SIG-M5 treated with dmso at 0.1 percent for 504 hours (cell line): ENCODE measurements around the gene PKIG.
"Not testable (repeated sequence)": the region's sequence is repeated elsewhere in the genome, so short reads cannot be mapped to it uniquely, and the experiment has no call there.

Source experiments
- DNase-seq: peaks from one replicate; lab custom pipeline; 2025; ENCODE audit not compliant: unreplicated experiment; lab: John Stamatoyannopoulos, UW

Gene PKIG

DNA sequence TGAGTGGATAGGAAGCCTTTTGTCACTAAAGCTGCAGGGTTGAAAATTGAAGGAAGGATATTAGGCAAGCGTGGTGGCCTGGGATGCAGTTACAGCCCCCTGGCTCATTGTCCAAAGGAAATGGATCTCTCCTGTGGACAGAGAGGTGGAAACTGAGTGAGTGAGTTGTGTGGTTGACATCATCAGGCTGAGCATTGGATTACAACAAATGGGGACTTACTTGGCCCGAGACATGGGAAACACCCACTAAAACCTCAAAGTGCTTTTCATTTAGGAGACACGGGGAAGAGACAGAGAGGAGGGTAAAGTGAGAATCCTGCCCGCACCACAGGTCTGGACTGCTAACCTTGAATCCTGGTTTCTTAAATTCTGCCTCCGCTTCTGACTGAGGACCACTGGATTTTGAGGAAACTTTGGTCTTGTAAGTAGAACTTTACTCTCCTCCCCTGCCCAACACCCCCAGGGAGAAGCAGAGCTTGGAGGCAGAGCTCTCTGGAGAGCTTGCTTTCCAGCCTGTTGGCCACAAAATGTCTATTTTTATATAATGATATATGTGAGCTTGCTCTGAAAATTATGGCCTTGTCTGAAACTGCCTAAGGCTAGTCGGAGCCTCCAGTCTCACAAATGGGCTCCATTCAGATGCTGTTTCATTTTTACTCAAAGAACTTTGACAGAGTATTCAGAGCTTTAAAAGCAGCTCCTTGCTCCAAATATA lies at the start of gene PKIG:
Gene PKIG, plus strand, starts transcription at position 269 of the 715 bp plus-strand sequence. CDS start 31,978 bp downstream, outside the sequence.
- no peak for DNase-seq

DNA sequence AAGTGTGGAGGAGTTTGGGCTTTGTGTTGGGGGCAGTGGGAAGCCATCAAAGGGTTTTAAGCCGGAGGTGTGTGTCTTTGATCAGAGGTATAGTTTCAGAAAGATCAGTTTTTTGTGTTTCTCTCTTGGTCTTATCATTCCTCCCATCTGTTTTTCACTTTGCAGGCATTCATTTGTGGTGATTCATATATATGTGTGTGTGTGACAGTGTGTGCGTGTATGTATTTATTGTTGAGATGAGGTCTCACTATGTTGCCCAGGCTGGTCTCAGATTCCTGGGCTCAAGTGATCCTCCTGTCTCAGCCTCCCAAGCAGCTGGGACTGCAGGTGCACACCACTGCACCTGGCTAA lies 49.4 kb upstream of the PKIG start:
- DNase-seq = no peak

DNA sequence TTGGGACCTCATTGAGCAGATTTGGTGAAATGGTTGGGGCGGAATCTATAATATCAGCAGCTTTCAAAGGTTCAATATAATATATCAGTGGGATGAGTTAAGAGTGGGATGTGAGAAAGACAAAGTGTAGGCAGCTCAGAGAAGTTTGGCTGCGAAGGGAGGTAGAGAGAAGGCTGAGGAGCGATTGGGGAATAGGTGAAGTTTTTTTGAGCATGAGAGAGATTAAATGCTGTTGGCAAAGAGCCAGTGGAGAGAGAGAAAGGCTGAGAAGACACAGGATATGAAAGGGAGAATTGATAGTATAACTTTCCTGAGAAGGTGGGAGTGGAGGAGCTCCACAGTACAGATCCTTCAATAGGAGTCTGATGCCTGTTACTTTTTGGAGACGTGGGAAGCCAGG lies 48.5 kb upstream of the PKIG start:
- no peak for DNase-seq

DNA sequence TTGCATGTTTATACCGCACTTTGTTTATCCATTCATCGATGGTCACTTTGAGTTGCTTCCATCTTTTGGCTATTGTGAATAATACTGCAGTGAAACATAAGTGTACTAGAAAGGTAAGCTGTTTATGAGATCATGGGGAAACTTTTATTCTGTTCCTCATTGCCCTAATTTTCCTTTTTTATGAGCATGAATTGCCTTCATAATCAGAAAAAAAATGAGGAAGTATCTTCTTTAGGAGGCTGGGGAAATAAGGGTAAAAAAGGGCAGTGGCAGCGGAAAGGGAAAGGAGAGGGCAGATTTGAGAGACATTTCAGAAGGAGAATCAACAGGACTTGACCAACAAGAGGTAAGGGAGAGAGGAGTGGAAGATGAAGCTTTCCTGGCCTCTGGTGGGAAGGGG lies 46.2 kb upstream of the PKIG start:
- peak; percentile 14 for DNase-seq

DNA sequence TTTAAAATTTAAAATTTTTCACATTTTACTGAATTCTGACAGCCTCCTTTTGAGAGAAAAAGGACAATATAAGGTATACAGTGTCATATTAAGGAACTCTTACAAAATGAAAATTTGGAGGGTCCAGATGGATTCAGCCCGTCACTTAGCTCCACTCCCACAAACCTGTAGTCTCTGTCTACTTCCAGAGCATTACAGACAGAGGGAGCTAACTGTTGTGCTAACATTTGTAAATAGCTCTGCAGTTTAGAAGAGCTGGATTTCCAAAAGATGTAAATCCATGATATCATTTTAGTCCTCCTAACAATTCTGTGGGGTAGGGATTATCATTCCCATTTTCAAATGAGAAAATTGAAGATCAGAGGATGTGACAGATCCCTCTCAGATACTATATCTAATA lies 44.4 kb upstream of the PKIG start:
- DNase-seq = no peak

DNA sequence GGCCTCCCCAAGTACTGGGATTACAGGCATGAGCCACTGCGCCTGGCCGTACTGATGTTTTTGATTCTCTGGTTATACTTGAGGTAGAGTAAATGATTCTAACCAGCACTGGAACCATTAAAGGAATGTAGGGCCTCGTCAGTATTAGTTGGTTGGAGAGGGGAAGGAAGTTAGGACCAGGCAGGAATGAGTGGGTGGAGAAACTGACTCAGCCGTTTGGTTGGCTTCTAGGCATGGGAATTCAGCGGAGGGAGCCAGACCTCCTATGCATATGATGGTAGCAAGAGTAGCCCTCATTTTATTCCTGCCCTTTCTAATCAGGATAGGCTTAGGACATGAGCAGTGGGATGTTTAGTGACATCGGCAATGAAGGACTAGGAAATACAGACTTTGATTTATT lies 41.5 kb upstream of the PKIG start:
- no peak for DNase-seq

DNA sequence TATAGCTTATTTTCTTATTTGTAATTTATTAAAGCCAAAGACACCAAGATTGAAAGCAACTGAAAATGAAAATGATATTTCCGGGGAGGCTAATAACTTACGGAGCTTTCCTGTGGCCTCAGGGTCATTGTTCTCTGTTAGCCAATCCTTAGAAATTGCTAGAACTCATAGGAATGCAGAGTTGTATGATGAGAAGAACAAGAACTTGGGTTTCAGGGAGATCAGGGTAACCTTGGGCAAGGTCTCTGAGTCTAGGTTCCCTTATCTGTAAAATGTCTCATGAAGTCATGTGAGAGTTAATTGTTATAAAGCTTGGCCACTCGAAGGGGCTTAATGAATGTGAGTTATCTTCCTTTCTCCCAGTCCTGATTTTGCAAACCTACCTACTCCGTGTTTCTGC lies 40.4 kb upstream of the PKIG start:
- DNase-seq = no peak

DNA sequence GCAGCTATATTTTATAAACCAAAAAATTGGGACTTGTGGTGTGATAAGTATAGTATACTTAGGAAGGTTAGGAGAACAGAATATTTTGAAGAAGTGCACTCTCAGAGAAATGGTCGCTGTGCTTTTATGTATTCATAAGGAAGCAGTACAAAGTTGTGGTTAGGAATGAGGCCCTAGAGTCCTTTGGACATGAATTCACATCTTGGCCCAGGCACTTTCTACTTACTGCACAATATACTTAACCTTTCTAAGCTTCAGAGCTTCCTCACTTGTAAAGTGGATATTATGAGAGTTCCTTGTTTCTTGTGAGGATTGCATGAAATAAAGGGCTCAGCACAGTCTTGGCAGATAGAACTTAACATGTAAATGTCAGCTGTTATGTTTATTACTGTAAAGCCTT lies 39.5 kb upstream of the PKIG start:
- peak; percentile 30 for DNase-seq

DNA sequence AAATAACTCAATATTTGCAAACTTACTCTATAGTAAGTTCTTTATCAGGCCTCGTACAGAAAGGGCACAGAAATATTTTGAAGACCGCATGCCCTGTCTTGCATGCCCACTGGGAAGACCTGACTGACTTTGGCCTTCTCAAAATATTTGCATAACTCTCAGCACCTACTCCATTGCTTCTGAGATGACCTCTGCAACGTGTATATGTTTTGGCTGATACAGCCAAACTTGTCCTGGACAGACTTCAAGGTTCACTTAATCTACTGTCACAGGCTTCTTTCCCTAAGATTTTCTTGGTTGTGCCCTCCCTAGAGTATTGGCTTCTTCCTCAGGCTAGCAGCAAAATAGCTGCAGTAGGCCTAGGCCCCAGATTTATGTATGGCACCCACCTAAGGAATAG lies 39.0 kb upstream of the PKIG start:
- DNase-seq = no peak

DNA sequence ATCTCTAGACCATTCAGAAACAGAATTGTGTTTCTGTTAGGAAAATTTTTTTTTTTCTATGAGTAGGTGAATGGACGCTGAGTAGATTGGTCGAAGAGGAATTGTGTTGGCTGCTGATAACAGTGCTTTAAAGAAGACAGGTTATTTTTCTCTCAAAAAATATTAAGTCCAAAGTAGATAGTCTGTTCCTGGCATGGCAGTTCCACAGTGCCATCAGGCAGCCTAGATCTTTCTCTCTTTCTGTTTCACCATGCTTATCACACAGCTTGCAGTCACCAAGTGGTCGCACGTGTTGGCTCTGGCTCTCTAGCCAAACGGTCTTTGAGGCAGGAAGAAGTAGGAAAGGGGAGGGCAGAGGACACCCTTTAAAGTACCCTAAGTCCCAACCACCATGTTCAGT lies 38.1 kb upstream of the PKIG start:
- no peak for DNase-seq

DNA sequence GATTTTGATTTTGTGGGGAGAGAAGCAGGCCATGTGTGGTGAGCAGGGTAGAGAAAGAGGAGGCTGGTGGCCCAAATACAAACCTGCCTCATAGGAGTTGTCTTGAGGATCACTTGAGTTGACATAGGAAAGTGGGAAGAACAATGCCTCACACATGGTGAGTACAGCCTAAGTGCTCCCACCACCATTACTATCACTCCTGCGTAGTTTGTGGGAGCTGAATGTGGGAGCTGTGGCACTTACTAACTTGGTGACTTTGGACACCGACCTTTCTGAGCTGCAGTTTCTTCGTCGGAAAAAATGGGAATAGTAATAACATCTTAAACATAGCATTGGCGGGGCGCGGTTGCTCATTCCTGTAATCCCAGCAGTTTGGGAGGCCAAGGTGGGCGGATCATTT lies 35.0 kb upstream of the PKIG start:
- DNase-seq = no peak

DNA sequence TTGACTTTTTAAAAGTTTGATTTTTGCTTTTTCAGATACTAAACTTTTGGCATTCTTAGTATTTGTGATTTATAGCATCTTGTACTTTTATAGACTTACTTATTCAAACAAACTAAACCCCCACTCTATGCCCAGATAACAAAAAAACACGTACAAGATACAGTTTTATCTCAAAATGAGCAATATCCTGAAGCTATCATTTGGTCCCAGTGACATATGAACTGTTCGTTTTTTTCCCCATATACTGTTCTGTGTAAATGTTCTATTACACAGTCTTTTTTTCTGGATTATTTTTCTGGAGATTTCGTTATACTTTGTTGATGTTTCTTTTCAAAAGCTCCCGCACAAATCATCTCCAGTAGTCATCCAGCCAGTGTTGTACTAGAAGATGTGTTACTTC lies 33.3 kb upstream of the PKIG start:
- DNase-seq = no peak

DNA sequence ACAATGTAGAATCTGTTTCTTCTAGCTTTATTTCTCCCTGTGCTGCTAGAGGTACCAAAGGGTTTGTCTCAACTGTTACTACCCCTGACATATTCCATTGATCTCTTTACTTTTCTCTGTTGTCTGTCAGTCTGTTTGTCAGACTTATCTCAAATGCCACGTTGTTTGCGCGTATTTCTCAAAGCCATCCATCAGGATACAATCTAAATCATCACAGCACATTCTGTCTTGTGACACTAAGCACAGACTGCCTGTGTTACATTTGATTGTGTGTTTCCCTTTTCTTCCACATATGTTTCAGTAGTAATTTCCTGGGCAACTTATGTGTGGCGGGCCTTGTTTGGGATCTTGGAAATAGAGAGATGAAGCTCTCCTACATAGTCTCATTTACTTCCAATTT lies 30.3 kb upstream of the PKIG start:
- no peak for DNase-seq

DNA sequence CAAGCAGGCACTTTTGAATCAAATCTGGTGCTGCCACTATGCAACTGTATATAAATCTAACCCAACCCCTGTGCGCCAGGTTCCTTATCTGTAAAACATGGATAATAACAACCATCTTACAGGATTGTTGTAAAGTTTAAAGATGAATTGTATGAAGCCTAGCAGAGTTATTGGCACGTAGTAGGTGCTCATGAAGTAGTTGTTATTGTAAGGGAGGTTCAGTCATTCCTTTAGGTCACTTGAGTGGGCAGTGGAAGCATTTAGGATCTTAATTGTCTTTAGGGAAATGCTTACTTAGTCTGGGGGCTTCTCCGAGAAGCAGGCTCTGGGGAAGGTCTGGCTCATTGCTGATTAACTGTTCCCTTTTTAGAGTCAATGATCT lies 29.8 kb upstream of the PKIG start:
- DNase-seq = no peak

DNA sequence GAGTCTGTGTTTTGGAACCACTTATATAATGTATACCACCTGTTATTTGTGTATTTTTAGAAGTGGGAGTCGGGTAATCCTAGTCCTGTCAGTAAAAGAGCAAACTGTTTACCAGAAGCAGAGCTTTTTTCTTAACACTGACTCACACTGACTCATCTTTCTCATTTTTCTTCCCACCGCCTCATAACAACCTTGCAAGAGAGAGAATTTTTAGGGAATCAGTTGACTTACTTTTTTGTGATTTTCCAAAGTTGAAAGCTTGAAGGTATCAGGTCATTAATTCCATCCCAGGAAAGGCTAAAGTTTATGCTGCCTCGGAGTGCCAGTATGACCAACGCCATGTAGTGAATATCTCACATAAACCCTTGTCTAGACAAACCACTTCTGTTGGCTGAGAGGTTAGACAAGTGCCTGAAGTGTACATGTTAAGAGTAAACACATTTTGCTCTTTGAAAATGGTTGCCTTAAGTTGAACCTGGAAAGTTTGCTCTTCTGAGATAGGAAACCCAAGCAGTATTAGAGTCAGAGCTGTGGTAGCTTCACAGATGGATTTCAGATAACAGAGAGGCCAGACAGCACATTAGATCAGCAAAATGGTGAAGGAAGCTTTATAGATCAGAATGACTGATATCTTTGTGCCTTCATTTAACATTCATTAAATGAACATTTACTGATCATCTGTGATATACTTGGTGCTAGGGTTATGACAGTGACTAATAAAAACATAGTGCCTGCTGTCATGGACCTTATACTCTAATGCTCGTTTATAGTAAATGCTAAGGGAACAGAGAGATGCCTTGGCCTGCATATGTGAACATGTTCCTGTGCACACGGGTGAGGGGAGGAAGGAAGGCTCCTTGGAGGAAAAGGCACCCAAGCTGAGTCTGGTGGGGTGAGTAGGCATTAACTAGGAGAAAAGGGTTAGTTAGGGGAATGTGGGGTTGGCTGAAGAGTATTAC lies 29.1 kb upstream of the PKIG start:
- DNase-seq = peak; percentile 30

DNA sequence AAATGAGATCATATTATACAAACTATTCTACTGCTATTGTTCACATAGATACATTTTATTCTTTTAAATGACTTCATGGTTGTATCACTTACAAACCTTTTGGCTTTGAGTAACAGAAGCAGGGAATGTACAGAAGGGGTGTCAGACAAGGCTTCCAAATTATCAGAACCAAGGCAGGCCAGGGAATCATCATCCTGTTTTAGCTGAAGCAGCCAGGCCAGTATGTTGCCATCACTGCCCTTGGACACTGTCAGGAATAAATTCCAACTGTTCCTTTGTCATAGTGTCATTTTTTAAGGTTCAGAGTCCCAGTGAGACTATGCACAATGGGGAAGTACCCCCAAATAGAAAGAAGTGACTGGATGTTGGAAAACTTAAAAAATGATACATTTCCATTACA lies 23.1 kb upstream of the PKIG start:
- no peak for DNase-seq

DNA sequence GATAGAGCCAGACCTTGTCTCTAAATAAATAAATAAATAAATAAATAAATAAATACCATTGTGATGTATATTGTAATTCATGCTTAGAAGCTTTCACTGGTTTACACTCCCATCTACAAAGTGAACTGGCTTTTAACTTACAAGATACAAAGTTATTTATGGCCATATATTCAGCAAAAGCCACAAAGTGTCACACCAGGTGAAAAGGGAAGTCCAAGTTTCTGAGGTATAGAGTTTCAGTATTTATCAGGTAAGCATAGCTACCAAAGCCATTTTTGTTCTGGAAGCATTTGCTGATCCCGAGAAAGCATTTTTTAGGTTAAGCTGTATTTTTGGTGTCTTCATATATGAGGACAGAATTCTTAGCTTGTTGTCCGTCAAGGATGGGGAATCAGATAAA lies 22.1 kb upstream of the PKIG start:
- no peak for DNase-seq

DNA sequence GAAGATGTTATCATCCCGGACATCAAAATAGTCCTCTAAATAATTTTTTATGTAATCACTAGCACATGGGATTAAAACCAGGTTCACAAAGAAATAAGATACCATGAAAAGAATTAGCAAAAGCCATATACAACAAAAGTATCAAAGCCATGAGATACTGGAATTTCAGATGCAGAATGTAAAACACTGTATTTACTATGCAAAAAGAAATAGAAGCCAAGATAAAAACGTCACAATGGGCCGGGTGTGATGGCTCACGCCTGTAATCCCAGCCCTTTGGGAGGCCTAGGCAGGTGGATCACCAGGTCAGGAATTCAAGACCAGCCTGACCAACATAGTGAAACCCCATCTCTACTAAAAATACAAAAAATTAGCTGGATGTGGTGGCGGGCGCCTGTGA lies 21.6 kb upstream of the PKIG start:
- DNase-seq = not testable (repeated sequence)

DNA sequence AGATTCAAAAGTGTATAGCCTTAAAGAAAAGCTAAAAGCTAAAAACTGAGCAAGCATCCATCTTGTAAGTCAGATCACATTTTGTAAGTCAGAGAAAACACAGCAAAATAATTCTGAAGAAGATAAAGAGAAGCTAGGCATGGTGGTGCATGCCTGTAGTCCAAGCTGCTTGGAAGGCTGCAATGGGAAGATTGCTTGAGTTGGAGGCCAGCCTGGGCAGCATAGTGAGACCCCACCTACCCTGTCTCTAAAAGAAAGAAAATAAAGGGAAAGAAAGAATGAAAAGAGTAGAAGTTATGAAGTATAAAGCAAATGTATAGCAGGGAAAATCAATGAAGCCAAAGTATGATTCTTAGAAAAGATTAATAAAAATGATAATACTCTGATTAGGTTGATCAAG lies 20.5 kb upstream of the PKIG start:
- no peak for DNase-seq

DNA sequence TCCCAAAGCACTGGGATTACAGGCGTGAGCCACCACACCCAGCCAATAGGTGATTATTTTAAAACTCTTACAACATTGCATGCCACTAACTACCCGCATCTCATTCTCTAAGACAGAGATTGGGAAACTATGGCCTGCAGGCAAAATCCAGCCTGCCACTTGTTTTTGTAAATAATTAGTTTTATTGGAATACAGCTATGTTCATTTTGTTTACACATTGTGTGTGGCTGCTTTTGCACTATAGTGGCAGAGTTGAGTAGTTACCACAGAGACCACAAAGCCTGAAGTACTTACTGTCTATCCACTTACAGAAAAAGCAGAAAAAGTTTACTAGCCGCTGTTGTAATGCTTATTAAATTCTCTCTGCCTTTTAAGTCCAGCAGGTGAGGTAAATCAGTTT lies 16.4 kb upstream of the PKIG start:
- DNase-seq = no peak

DNA sequence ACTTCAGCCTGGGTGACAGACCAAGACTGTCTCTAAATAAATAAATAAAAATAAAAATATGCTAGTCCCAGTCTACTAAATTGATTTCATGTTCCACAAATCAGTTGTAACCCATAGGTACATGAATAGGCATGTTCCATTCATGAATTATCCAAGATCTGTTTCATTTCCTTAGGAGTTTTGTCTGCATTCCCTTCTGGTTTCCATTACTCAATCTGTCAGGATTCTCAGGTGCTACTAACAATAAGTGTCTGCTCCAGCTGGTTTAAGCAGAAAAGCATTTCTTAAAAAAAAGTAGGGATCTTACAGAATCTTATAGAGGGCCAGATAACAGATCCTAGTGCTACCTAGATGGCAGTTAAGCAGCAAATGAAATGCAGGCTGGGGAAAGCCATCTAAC lies 15.6 kb upstream of the PKIG start:
- no peak for DNase-seq

DNA sequence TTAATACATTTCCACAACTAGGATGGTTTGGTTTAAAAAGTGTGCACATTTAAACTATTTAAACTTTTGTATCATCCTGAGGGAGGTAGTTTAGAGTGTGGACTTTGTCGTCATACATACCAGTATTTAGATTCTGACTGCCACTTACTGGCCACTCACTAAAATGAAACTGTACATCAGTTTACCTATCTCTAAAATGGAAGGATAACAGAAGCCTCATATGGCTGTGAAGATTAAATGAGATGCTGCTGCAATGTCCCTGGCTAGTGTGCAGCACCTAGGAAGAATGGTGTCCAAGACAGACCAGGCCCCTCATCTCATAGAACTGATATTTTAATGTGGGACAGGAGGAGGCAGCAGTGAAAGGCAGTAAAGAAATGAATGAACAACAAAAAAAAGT lies 12.0 kb upstream of the PKIG start:
- no peak for DNase-seq
